ENCODE results near the gene TKT. TPM values are rescaled to one million over a fixed set of nuclear protein-coding genes. Genes with fewer than 3 reads are reported as not detected.
A peak's percentile ranks its signal among the peaks of the same experiment; 100 is the strongest.

The TKT gene
- total and polyA plus RNA-seq, 2 of the 13 experiments (the other 11 are each of a cell fraction or from before 2014, with no cell fraction given): 150 to 238 TPM

DNA sequence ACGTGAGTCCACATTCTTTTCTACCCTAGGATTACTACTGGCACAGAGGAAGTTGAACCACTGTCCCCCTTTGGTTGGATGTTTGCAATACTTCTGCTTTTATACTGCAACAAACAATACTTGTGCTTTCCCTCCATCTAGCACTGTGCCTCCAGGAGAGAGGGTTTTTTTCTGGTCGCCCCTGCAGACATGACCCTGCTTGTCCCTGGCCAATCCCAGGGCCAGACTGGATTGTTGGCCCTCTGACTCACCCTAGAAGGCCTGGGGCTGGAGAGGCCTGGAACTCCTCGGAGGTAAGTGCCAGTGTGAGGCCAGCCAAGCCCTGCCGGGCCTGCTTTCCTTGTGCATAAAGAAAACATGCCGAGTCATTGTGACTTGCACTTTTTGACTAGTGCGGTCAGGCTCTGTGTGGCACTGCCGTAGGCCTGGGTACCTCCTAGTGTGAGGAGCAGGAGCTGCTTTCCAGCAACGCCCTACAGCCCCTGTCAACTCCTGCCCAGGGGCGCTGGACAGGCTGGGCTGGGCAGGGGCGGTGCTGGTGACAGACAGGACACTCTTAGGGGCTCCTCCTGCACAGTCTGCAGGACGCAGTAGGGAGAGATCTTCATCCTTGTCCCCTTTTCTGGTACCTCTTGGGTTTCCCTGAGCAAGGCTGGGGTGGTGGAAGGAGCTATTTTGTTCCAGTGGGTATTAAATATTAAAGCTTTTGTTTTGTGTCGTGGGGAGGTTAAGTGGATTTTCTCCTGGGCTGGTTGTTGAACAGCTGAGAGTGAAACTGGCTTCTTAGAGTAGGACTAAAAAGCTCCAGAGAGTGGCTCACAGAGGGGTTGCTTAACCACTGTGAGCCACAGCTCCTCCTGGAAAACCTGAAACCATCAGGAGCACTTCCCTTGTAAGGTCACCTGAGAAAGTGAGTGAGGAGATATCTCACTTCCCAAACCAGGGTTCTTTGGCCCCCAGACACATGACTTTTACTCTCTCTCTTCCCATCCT, 14.4 kb upstream of the TKT start (continued):
- TF ChIP-seq, protein P1, sequence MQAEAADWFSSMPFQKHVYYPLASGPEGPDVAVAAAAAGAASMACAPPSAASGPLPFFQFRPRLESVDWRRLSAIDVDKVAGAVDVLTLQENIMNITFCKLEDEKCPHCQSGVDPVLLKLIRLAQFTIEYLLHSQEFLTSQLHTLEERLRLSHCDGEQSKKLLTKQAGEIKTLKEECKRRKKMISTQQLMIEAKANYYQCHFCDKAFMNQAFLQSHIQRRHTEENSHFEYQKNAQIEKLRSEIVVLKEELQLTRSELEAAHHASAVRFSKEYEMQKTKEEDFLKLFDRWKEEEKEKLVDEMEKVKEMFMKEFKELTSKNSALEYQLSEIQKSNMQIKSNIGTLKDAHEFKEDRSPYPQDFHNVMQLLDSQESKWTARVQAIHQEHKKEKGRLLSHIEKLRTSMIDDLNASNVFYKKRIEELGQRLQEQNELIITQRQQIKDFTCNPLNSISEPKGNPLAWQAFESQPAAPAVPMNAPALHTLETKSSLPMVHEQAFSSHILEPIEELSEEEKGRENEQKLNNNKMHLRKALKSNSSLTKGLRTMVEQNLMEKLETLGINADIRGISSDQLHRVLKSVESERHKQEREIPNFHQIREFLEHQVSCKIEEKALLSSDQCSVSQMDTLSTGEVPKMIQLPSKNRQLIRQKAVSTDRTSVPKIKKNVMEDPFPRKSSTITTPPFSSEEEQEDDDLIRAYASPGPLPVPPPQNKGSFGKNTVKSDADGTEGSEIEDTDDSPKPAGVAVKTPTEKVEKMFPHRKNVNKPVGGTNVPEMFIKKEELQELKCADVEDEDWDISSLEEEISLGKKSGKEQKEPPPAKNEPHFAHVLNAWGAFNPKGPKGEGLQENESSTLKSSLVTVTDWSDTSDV (CRISPR knock-in tag; IDR thresholded peaks at IDR 0.05): no peak
- no peak for TF ChIP-seq ZNF44 (CRISPR knock-in tag; IDR thresholded peaks at IDR 0.05)
- peak; percentile 13; the same call in 1 of the 2 replicates for TF ChIP-seq RAD21 (CRISPR knock-in tag; IDR thresholded peaks at IDR 0.05)
- TF ChIP-seq ATF6 (CRISPR knock-in tag; conservative IDR thresholded peaks at IDR 0.05): no peak
- TF ChIP-seq SATB2 (CRISPR knock-in tag; IDR thresholded peaks at IDR 0.05): no peak
- TF ChIP-seq ZFP36L1 (CRISPR knock-in tag; IDR thresholded peaks at IDR 0.05): 0 out of 2 replicates have a peak, but pooled peaks have one; percentile 67
- no peak; the same call in 1 of the 2 replicates for TF ChIP-seq ZNF205 (CRISPR knock-in tag; IDR thresholded peaks at IDR 0.05)
- peak; percentile 29; the same call in 1 of the 2 replicates for TF ChIP-seq GFI1 (CRISPR knock-in tag; IDR thresholded peaks at IDR 0.05; ENCODE audit: borderline replicate concordance)
- TF ChIP-seq CBX1 (IDR thresholded peaks at IDR 0.05; ENCODE audit: low read depth): no peak
- peak; percentile 4; the same call in 1 of the 2 replicates for TF ChIP-seq CEBPG (CRISPR knock-in tag; IDR thresholded peaks at IDR 0.05)
- TF ChIP-seq, protein P2, sequence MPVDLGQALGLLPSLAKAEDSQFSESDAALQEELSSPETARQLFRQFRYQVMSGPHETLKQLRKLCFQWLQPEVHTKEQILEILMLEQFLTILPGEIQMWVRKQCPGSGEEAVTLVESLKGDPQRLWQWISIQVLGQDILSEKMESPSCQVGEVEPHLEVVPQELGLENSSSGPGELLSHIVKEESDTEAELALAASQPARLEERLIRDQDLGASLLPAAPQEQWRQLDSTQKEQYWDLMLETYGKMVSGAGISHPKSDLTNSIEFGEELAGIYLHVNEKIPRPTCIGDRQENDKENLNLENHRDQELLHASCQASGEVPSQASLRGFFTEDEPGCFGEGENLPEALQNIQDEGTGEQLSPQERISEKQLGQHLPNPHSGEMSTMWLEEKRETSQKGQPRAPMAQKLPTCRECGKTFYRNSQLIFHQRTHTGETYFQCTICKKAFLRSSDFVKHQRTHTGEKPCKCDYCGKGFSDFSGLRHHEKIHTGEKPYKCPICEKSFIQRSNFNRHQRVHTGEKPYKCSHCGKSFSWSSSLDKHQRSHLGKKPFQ (CRISPR knock-in tag; IDR thresholded peaks at IDR 0.05; ENCODE audit: insufficient replicate concordance): no peak
- no peak for TF ChIP-seq ZBTB1 (CRISPR knock-in tag; IDR thresholded peaks at IDR 0.05; ENCODE audit: borderline replicate concordance)
- no peak for TF ChIP-seq SIN3B (IDR thresholded peaks at IDR 0.05; ENCODE audit: low read length)
- TF ChIP-seq ZNF644 (CRISPR knock-in tag; IDR thresholded peaks at IDR 0.05; ENCODE audit: low read depth): 0 out of 2 replicates have a peak, but pooled peaks have one; percentile 23
- TF ChIP-seq HNRNPH1 (optimal IDR thresholded peaks at IDR 0.05; ENCODE audit: low read depth, low read length): no peak
- 0 out of 2 replicates have a peak, but pooled peaks have one; percentile 52 for TF ChIP-seq SOX5 (CRISPR knock-in tag; IDR thresholded peaks at IDR 0.05; ENCODE audit: borderline replicate concordance)
- TF ChIP-seq ZNF101 (CRISPR knock-in tag; IDR thresholded peaks at IDR 0.05; ENCODE audit: borderline replicate concordance, low read depth): no peak
- TF ChIP-seq MED8 (CRISPR knock-in tag; IDR thresholded peaks at IDR 0.05; ENCODE audit: insufficient replicate concordance): peak; percentile 46
- TF ChIP-seq DNMT3B (CRISPR knock-in tag; conservative IDR thresholded peaks at IDR 0.05): 0 out of 2 replicates have a peak, but pooled peaks have one; percentile 17
- TF ChIP-seq ZNF878 (CRISPR knock-in tag; IDR thresholded peaks at IDR 0.05): 0 out of 2 replicates have a peak, but pooled peaks have one; percentile 18
- no peak for TF ChIP-seq U2AF2 (IDR thresholded peaks at IDR 0.05; ENCODE audit: low read depth, low read length)
